WTC11 (cell line): ENCODE measurements around the gene RND2. TPM values are rescaled to one million over a fixed set of nuclear protein-coding genes. Genes with fewer than 3 reads are reported as not detected.
A peak's percentile ranks its signal among the peaks of the same experiment; 100 is the strongest.

Experiments used
- ATAC-seq: fragments of 200-7000 bp; cut with Tn5 transposase; 2 replicates; pipeline ENCODE4 v1.10.0; 2021; ENCODE audit warnings: mild to moderate bottlenecking, moderate library complexity
- CTCF ChIA-PET: fragments of 300-600 bp; sonication (Branson Sonifier 250); formaldehyde crosslinking; loops from one replicate; lab custom pipeline; 2021; ENCODE audit warnings: antibody characterized with exemption; lab: Charles Lee
- POLR2A ChIA-PET: fragments of 350-600 bp; sonication (Branson Sonifier 250); formaldehyde crosslinking; loops from one replicate; lab custom pipeline; 2021; ENCODE audit warnings: antibody characterized with exemption; lab: Charles Lee
- DNase-seq: peaks from one replicate; pipeline ENCODE4 v3.0.0; 2021; ENCODE audit warnings: low spot score
- H3K27ac Mint-ChIP-seq: 2 replicates; pipeline ENCODE4 v1.8.0; 2021; ENCODE audit warnings: mixed read lengths
- H3K27me3 Mint-ChIP-seq: 2 replicates; pipeline ENCODE4 v1.8.0; 2021; ENCODE audit warnings: low read depth, mild to moderate bottlenecking, moderate library complexity, mixed read lengths
- H3K36me3 Mint-ChIP-seq: 2 replicates; pipeline ENCODE4 v1.8.0; 2021; ENCODE audit warnings: mixed read lengths
- H3K4me1 Mint-ChIP-seq: 2 replicates; pipeline ENCODE4 v1.8.0; 2022; ENCODE audit warnings: mixed read lengths
- H3K4me3 Mint-ChIP-seq: 2 replicates; pipeline ENCODE4 v1.8.0; 2021; ENCODE audit warnings: mild to moderate bottlenecking, moderate library complexity, mixed read lengths
- H3K9me3 Mint-ChIP-seq: 2 replicates; pipeline ENCODE4 v1.8.0; 2021; ENCODE audit warnings: mixed read lengths
- E2F5 ChIP-seq: sonication (generic); formaldehyde crosslinking; IDR thresholded peaks from 2 replicates; pipeline ENCODE4 v1.8.1; 2022; ENCODE audit warnings: mild to moderate bottlenecking, moderate library complexity, missing genetic modification reagents
- GABPB1 ChIP-seq: sonication (generic); formaldehyde crosslinking; IDR thresholded peaks from 2 replicates; pipeline ENCODE4 v1.8.1; 2023; ENCODE audit warnings: mild to moderate bottlenecking, missing genetic modification reagents
- IRF1 ChIP-seq: sonication (generic); formaldehyde crosslinking; IDR thresholded peaks from 2 replicates; pipeline ENCODE4 v1.8.0; 2023; ENCODE audit warnings: missing genetic modification reagents
- KAT7 ChIP-seq: sonication (generic); formaldehyde crosslinking; IDR thresholded peaks from 2 replicates; pipeline ENCODE4 v1.8.1; 2023; ENCODE audit warnings: missing genetic modification reagents, mild to moderate bottlenecking, borderline replicate concordance
- MAX ChIP-seq: sonication (generic); formaldehyde crosslinking; IDR thresholded peaks from 2 replicates; pipeline ENCODE4 v1.8.0; 2022; ENCODE audit warnings: mild to moderate bottlenecking, missing genetic modification reagents
- NFATC4 ChIP-seq: fragments of 250-450 bp; sonication (Bioruptor Pico); IDR thresholded peaks from 2 replicates; pipeline ENCODE4 v1.9.0; 2021; ENCODE audit warnings: mild to moderate bottlenecking
- NR1H2 ChIP-seq: sonication (generic); formaldehyde crosslinking; IDR thresholded peaks from 2 replicates; pipeline ENCODE4 v1.9.0; 2021; ENCODE audit warnings: mild to moderate bottlenecking, moderate library complexity, missing genetic modification reagents
- PRRX2 ChIP-seq: fragments of 250-450 bp; sonication (Bioruptor Pico); IDR thresholded peaks from 2 replicates; pipeline ENCODE4 v1.8.0; 2021; ENCODE audit warnings: mild to moderate bottlenecking
- SP1 ChIP-seq: sonication (generic); formaldehyde crosslinking; conservative IDR thresholded peaks from 2 replicates; pipeline ENCODE4 v1.8.1; 2022; ENCODE audit warnings: missing genetic modification reagents
- TEAD4 ChIP-seq: sonication (generic); formaldehyde crosslinking; IDR thresholded peaks from 2 replicates; pipeline ENCODE4 v1.8.0; 2022; ENCODE audit warnings: mild to moderate bottlenecking, missing genetic modification reagents
- USF1 ChIP-seq: sonication (generic); formaldehyde crosslinking; IDR thresholded peaks from 2 replicates; pipeline ENCODE4 v1.8.0; 2022; ENCODE audit warnings: mild to moderate bottlenecking, missing genetic modification reagents
- USF2 ChIP-seq: sonication (generic); formaldehyde crosslinking; IDR thresholded peaks from 2 replicates; pipeline ENCODE4 v1.8.1; 2023; ENCODE audit warnings: mild to moderate bottlenecking, missing genetic modification reagents, moderate library complexity
- ZNF281 ChIP-seq: sonication (generic); formaldehyde crosslinking; IDR thresholded peaks from 2 replicates; pipeline ENCODE4 v1.8.0; 2023; ENCODE audit warnings: mild to moderate bottlenecking, missing genetic modification reagents
- total RNA-seq: library from RNA; stranded (reverse); gene quantifications from 3 replicates; pipeline ENCODE4 v1.2.3, GENCODE V29; 2021
- TF ChIP-seq, protein P1 (sequence below): sonication (generic); formaldehyde crosslinking; IDR thresholded peaks from 2 replicates; pipeline ENCODE4 v1.8.1; 2022; ENCODE audit warnings: missing genetic modification reagents, borderline replicate concordance
- TF ChIP-seq, protein P2 (sequence below): sonication (generic); formaldehyde crosslinking; IDR thresholded peaks from 2 replicates; pipeline ENCODE4 v1.8.1; 2023; ENCODE audit warnings: mild to moderate bottlenecking, moderate library complexity, missing genetic modification reagents
- TF ChIP-seq, protein P3 (sequence below): fragments of 250-450 bp; sonication (Bioruptor Pico); IDR thresholded peaks from 2 replicates; pipeline ENCODE4 v1.9.0; 2021; ENCODE audit warnings: moderate library complexity, mild to moderate bottlenecking, inconsistent platforms, borderline replicate concordance

RND2 gene
- total RNA-seq, 1 experiment from 2014 or later: 50.2 TPM

DNA sequence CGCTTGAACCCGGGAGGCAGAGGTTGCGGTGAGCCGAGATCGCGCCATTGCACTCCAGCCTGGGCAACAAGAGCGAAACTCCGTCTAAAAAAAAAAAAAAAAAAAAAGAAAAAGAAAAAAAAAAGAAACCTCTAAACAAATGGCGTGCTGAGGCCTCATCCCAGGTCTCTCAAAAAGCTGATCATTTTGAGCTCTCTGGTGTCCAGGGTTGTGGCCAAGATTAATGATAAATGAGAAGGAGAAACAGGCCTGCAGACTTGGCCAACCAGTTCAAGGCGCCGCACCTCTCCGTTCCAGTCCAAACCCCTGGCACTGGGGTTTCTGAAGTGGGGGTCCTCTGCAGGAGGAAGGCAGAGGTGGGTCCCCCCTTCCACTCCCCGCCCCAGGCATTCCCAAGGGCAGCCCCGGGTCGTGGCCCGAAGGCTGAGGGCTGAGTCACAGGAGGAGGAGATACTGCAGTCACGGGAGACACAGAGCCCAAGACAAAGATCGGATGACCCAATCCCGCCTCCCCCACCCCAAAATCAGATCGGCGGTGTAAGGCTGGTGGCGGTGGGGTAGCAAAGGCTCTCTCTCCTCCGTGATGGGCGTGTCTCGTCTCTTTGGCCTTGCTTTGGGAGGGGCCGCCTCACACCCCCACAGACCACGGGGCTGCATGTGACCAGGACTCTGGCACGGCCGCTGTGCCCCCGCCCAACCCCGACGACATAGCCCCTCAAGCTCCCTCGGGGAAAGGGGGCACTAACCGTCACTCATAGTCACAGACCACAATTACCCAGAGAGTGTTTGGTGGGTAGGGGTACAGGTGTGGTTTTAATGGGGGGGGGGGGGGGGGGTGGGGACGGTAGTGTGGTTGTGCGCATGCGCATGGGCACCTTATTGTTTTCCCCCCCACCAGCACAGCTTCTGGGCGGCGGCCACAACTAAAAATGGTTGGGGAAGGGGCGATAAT is 4.0 kb upstream of the RND2 start:
- peak; percentile 72; the same call in 1 of the 2 replicates for TF ChIP-seq USF1
- TF ChIP-seq MAX (CRISPR knock-in tag): peak; percentile 17; the same call in 1 of the 2 replicates
- 0 out of 2 replicates have a peak, but pooled peaks have one; percentile 8 for TF ChIP-seq E2F5 (CRISPR knock-in tag)
- TF ChIP-seq NFATC4 (CRISPR knock-in tag): no peak
- TF ChIP-seq KAT7 (CRISPR knock-in tag): no peak
- TF ChIP-seq USF2: peak; percentile 65
- TF ChIP-seq, protein P1, sequence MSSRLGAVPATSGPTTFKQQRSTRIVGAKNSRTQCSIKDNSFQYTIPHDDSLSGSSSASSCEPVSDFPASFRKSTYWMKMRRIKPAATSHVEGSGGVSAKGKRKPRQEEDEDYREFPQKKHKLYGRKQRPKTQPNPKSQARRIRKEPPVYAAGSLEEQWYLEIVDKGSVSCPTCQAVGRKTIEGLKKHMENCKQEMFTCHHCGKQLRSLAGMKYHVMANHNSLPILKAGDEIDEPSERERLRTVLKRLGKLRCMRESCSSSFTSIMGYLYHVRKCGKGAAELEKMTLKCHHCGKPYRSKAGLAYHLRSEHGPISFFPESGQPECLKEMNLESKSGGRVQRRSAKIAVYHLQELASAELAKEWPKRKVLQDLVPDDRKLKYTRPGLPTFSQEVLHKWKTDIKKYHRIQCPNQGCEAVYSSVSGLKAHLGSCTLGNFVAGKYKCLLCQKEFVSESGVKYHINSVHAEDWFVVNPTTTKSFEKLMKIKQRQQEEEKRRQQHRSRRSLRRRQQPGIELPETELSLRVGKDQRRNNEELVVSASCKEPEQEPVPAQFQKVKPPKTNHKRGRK: no peak
- TF ChIP-seq PRRX2: no peak
- no peaks in the 10 kb centered on the region for H3K27me3 Mint-ChIP-seq
- ChIA-PET POLR2A (interaction anchor here (0.6 to 2.3 kb wide), 13 partner anchors 11 to 338 kb away, joined by 3 to 27 read pairs (median 4); partner anchors contain the start of genes IFI35, NBR1 and RPL27), CTCF (interaction anchor here (0.5 to 1.8 kb wide), 10 partner anchors 14 to 1166 kb away, joined by 3 to 14 read pairs (median 5); partner anchors contain the start of genes IFI35, RPL27, TMEM106A and TMUB2)
- peaks cover 12% of the 10 kb centered on the region for H3K36me3 Mint-ChIP-seq
- ATAC-seq (no peak; the same call in 1 of the 2 replicates), DNase-seq (peak; percentile 64)
- H3K4me3 Mint-ChIP-seq: peak overlapping the region; percentile 94
- no peaks in the 10 kb centered on the region for H3K9me3 Mint-ChIP-seq
- peaks cover 21% of the 10 kb centered on the region for H3K4me1 Mint-ChIP-seq
- peak overlapping the region; percentile 91 for H3K27ac Mint-ChIP-seq

- POLR2A ChIA-PET: interaction anchor here (0.6 to 2.3 kb wide), 11 partner anchors 10 to 294 kb away, joined by 3 to 27 read pairs (median 4); partner anchors contain the start of genes IFI35, NBR1 and RPL27
- DNase-seq: peak; percentile 86
- peaks cover 29% of the 10 kb centered on the region for H3K4me1 Mint-ChIP-seq
- H3K27me3 Mint-ChIP-seq: no peaks in the 10 kb centered on the region
- H3K36me3 Mint-ChIP-seq: peaks cover 10% of the 10 kb centered on the region
- H3K4me3 Mint-ChIP-seq: peak within 1 kb of the TSS; percentile 94
- H3K27ac Mint-ChIP-seq: peak within 1 kb of the TSS; percentile 91
- CTCF ChIA-PET: interaction anchor here (0.5 to 1.8 kb wide), 11 partner anchors 12 to 496 kb away, joined by 3 to 14 read pairs (median 5); partner anchors contain the start of genes IFI35, RPL27 and TMEM106A
- H3K9me3 Mint-ChIP-seq: no peaks in the 10 kb centered on the region
- ATAC-seq: peak; percentile 43
- TF ChIP-seq NR1H2 (CRISPR knock-in tag): no peak
- TF ChIP-seq, protein P2, sequence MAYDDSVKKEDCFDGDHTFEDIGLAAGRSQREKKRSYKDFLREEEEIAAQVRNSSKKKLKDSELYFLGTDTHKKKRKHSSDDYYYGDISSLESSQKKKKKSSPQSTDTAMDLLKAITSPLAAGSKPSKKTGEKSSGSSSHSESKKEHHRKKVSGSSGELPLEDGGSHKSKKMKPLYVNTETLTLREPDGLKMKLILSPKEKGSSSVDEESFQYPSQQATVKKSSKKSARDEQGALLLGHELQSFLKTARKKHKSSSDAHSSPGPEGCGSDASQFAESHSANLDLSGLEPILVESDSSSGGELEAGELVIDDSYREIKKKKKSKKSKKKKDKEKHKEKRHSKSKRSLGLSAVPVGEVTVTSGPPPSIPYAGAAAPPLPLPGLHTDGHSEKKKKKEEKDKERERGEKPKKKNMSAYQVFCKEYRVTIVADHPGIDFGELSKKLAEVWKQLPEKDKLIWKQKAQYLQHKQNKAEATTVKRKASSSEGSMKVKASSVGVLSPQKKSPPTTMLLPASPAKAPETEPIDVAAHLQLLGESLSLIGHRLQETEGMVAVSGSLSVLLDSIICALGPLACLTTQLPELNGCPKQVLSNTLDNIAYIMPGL (CRISPR knock-in tag): peak; percentile 95
- TF ChIP-seq, protein P3, sequence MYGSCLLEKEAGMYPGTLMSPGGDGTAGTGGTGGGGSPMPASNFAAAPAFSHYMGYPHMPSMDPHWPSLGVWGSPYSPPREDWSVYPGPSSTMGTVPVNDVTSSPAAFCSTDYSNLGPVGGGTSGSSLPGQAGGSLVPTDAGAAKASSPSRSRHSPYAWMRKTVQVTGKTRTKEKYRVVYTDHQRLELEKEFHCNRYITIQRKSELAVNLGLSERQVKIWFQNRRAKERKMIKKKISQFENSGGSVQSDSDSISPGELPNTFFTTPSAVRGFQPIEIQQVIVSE (CRISPR knock-in tag): no peak
- peak; percentile 76 for TF ChIP-seq SP1 (CRISPR knock-in tag)
- TF ChIP-seq IRF1: 0 out of 2 replicates have a peak, but pooled peaks have one; percentile 16
- 0 out of 2 replicates have a peak, but pooled peaks have one; percentile 34 for TF ChIP-seq USF2
- TF ChIP-seq TEAD4: peak; percentile 29; the same call in 1 of the 2 replicates
- 0 out of 2 replicates have a peak, but pooled peaks have one; percentile 28 for TF ChIP-seq ZNF281 (CRISPR knock-in tag)
- peak; percentile 46; the same call in 1 of the 2 replicates for TF ChIP-seq GABPB1
Measured at GRCh38 chr17:43021741-43022512, 3.1 kb upstream of the RND2 start, which contains the start of gene VAT1. Gene VAT1, minus strand, starts transcription at chr17:43022385. Its CDS starts 63 bp downstream, at chr17:43022322.
